Measurements from ENCODE around the gene JUP. TPM values are rescaled to one million over a fixed set of nuclear protein-coding genes. Genes with fewer than 3 reads are reported as not detected.

The JUP gene
- total RNA-seq, 2 experiments from 2014 or later = 40.5 to 62.0 TPM

DNA sequence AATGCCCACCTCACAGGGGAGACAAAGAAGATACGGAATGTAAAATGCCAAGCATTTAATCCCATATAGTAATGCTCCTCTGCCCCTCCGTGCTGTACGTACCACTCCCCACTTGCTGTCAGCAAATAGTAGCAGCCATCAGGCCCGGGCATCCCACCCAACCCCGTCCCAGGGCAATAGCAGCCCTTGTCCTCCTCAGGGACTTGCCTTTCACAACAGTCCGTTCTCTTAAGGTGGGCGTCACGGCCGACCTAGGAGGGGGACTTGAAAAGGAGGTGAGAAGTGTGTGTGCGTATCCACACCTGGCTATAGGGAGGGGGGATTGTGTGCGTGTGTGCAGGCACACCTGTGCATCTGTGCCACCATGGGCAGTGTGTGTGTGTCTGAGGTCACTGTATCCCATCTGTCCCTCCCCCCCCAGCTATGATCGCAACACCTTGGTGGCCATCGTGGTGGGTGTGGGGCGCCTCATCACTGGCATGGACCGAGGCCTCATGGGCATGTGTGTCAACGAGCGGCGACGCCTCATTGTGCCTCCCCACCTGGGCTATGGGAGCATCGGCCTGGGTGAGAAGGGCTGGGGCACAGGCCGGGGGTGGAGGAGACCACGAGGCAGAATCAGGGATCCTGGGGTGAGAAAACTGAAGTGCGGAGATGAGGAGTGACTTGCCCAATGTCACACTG, 30.3 kb upstream of the JUP start:
- H3K79me2 ChIP-seq (ENCODE audit: insufficient read depth, low read depth, low read length) = no peaks in the 10 kb centered on the region
- H3K9me2 ChIP-seq (ENCODE audit: insufficient read depth, low read length) = no peaks in the 10 kb centered on the region
- H3K4me1 ChIP-seq (ENCODE audit: insufficient read depth, low read length, poor library complexity, severe bottlenecking) = peaks cover 9% of the 10 kb centered on the region
- no peak overlapping the region for H3K27ac ChIP-seq (ENCODE audit: low read depth, low read length, poor library complexity, severe bottlenecking)
- intact Hi-C loops (cut with micrococcal nuclease; ENCODE audit: unreplicated experiment) = no loop called here
- TF ChIP-seq EZH2phosphoT487 (IDR thresholded peaks at IDR 0.05; ENCODE audit: borderline replicate concordance, low read depth, low read length) = no peak
- H3K9me3 ChIP-seq (ENCODE audit: low read length) = no peaks in the 10 kb centered on the region
- H3K4me2 ChIP-seq (ENCODE audit: low read length) = no peak overlapping the region
- DNase-seq (ENCODE audit: low spot score) = no peak
- H4K20me1 ChIP-seq (ENCODE audit: insufficient read depth, low read length) = no peaks in the 10 kb centered on the region
- no peaks in the 10 kb centered on the region for H3K36me3 ChIP-seq (ENCODE audit: insufficient read depth, low read length)
- no peak overlapping the region for H3K4me3 ChIP-seq (ENCODE audit: low read depth, low read length, poor library complexity, severe bottlenecking)
- no TSS peak for BruUV-seq (replicated peaks)
- no peak overlapping the region for H2AFZ ChIP-seq (ENCODE audit: low read length)
- ChIA-PET POLR2A (no interaction called here), CTCF (ENCODE audit: unreplicated experiment) (no interaction called here)

DNA sequence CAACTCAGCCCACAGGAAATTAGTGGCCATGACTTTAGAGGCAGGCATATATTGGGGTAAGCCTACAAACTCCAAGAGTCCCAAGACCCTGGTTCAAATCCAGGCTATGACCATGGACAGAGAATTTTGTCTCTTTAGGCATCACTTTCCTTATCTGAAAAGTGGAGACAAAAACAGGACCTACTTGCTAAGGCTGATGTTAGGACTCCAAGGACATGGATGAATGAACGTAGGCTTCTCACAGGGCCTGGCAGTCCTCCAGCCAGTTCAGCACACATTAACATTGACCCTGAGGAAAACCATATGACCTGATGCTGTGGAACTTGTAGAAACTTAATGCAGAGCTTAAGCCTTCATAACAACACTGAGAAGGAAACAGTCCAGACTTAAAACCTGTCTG, 27.7 kb upstream of the JUP start:
- ChIA-PET CTCF (ENCODE audit: unreplicated experiment) (no interaction called here), POLR2A (no interaction called here)
- BruUV-seq (replicated peaks) = no TSS peak
- H3K4me2 ChIP-seq (ENCODE audit: low read length) = no peak overlapping the region
- no peaks in the 10 kb centered on the region for H3K9me2 ChIP-seq (ENCODE audit: insufficient read depth, low read length)
- TF ChIP-seq EZH2phosphoT487 (IDR thresholded peaks at IDR 0.05; ENCODE audit: borderline replicate concordance, low read depth, low read length) = no peak
- TF ChIP-seq, protein P1, sequence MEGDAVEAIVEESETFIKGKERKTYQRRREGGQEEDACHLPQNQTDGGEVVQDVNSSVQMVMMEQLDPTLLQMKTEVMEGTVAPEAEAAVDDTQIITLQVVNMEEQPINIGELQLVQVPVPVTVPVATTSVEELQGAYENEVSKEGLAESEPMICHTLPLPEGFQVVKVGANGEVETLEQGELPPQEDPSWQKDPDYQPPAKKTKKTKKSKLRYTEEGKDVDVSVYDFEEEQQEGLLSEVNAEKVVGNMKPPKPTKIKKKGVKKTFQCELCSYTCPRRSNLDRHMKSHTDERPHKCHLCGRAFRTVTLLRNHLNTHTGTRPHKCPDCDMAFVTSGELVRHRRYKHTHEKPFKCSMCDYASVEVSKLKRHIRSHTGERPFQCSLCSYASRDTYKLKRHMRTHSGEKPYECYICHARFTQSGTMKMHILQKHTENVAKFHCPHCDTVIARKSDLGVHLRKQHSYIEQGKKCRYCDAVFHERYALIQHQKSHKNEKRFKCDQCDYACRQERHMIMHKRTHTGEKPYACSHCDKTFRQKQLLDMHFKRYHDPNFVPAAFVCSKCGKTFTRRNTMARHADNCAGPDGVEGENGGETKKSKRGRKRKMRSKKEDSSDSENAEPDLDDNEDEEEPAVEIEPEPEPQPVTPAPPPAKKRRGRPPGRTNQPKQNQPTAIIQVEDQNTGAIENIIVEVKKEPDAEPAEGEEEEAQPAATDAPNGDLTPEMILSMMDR (conservative IDR thresholded peaks at IDR 0.05; ENCODE audit: low read length) = no peak
- no peak for DNase-seq (ENCODE audit: low spot score)
- H4K20me1 ChIP-seq (ENCODE audit: insufficient read depth, low read length) = no peaks in the 10 kb centered on the region
- H2AFZ ChIP-seq (ENCODE audit: low read length) = no peak overlapping the region
- no peak overlapping the region for H3K4me3 ChIP-seq (ENCODE audit: low read depth, low read length, poor library complexity, severe bottlenecking)
- peaks cover 9% of the 10 kb centered on the region for H3K4me1 ChIP-seq (ENCODE audit: insufficient read depth, low read length, poor library complexity, severe bottlenecking)
- no peaks in the 10 kb centered on the region for H3K9me3 ChIP-seq (ENCODE audit: low read length)
- H3K27ac ChIP-seq (ENCODE audit: low read depth, low read length, poor library complexity, severe bottlenecking) = no peak overlapping the region
- intact Hi-C loops (cut with micrococcal nuclease; ENCODE audit: unreplicated experiment) = no loop called here
- no peaks in the 10 kb centered on the region for H3K79me2 ChIP-seq (ENCODE audit: insufficient read depth, low read depth, low read length)
- H3K36me3 ChIP-seq (ENCODE audit: insufficient read depth, low read length) = no peaks in the 10 kb centered on the region

DNA sequence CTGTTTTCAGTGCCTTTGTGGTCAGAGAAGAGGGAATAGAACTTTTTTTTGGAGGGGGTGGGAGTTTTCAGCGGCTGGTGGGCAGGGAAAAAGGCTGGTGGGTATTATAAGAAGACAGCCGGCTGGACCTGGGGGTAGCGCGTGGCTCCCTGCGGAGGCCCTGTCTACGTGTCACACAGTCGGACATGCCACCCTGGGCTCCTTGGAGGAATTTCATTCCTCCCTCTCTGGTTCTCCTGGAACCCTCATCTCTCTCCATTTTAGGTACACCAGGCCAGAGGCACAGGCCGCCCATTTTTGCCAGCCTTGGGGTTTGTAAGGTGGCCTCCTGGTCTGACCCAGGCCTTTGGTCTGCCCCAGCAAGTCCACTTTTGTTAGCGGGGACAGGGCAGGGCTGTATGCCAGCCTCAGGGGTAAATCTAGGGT, 27.2 kb upstream of the JUP start:
- no peak overlapping the region for H3K4me2 ChIP-seq (ENCODE audit: low read length)
- no peak overlapping the region for H3K4me3 ChIP-seq (ENCODE audit: low read depth, low read length, poor library complexity, severe bottlenecking)
- no peaks in the 10 kb centered on the region for H4K20me1 ChIP-seq (ENCODE audit: insufficient read depth, low read length)
- H3K27ac ChIP-seq (ENCODE audit: low read depth, low read length, poor library complexity, severe bottlenecking) = no peak overlapping the region
- no peaks in the 10 kb centered on the region for H3K79me2 ChIP-seq (ENCODE audit: insufficient read depth, low read depth, low read length)
- H3K9me3 ChIP-seq (ENCODE audit: low read length) = no peaks in the 10 kb centered on the region
- intact Hi-C loops (cut with micrococcal nuclease; ENCODE audit: unreplicated experiment) = no loop called here
- peaks cover 9% of the 10 kb centered on the region for H3K4me1 ChIP-seq (ENCODE audit: insufficient read depth, low read length, poor library complexity, severe bottlenecking)
- no peaks in the 10 kb centered on the region for H3K9me2 ChIP-seq (ENCODE audit: insufficient read depth, low read length)
- BruUV-seq (replicated peaks) = no TSS peak
- no peak for DNase-seq (ENCODE audit: low spot score)
- H3K36me3 ChIP-seq (ENCODE audit: insufficient read depth, low read length) = no peaks in the 10 kb centered on the region
- TF ChIP-seq, protein P1 (conservative IDR thresholded peaks at IDR 0.05; ENCODE audit: low read length) = no peak
- TF ChIP-seq EZH2phosphoT487 (IDR thresholded peaks at IDR 0.05; ENCODE audit: borderline replicate concordance, low read depth, low read length) = no peak
- H2AFZ ChIP-seq (ENCODE audit: low read length) = no peak overlapping the region
- ChIA-PET CTCF (ENCODE audit: unreplicated experiment) (no interaction called here), POLR2A (no interaction called here)

All from OCI-LY7 (cell line).